ENCODE results near the gene GTF2B.

The GTF2B gene

DNA sequence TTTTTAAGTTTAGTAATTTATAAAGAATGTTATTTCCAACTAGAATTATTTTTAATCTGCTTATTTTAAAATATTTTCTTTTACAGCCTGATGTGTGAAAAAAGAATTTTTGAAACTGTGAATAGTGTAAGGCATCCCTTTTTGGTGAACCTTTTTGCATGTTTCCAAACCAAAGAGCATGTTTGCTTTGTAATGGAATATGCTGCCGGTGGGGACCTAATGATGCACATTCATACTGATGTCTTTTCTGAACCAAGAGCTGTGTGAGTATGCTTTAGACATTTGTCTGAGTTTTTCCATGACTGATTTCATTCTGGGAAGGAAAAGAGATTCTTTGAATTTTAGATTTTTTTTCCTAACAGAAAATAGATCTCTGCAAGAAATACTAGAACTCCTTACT lies 77.9 kb downstream of the GTF2B start:
- Mint-ChIP-seq H3K4me1 (no peaks in the 10 kb centered on the region), H3K36me3 (ENCODE audit: low read depth) (peaks cover 50% of the 10 kb centered on the region), H3K4me3 (no peak overlapping the region), H3K27me3 (ENCODE audit: low read depth) (no peaks in the 10 kb centered on the region), H3K27ac (no peak overlapping the region), H3K9me3 (no peaks in the 10 kb centered on the region)
- TF ChIP-seq, protein P1, sequence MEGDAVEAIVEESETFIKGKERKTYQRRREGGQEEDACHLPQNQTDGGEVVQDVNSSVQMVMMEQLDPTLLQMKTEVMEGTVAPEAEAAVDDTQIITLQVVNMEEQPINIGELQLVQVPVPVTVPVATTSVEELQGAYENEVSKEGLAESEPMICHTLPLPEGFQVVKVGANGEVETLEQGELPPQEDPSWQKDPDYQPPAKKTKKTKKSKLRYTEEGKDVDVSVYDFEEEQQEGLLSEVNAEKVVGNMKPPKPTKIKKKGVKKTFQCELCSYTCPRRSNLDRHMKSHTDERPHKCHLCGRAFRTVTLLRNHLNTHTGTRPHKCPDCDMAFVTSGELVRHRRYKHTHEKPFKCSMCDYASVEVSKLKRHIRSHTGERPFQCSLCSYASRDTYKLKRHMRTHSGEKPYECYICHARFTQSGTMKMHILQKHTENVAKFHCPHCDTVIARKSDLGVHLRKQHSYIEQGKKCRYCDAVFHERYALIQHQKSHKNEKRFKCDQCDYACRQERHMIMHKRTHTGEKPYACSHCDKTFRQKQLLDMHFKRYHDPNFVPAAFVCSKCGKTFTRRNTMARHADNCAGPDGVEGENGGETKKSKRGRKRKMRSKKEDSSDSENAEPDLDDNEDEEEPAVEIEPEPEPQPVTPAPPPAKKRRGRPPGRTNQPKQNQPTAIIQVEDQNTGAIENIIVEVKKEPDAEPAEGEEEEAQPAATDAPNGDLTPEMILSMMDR (IDR thresholded peaks at IDR 0.05; ENCODE audit: unreplicated experiment in 3 of 3): no peak

DNA sequence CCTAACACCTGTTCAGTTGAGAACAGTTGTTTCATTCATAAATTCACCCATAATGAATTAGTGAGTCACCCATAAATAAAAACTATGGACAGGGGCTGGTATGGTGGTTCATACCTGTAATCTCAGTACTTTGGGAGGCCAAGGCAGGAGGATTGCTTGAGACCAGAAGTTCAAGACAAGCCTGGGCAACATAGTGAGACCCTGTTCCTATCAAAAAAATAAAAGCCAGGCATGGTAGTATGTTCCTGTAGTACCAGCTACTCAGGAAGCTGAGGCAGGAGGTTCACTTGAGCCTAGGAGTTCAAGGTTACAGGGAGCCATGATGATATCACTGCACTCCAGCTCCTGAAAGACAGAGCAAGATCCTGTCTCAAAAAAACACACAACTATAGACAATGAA lies 79.0 kb downstream of the GTF2B start:
- H3K9me3 Mint-ChIP-seq: no peaks in the 10 kb centered on the region
- H3K4me3 Mint-ChIP-seq: no peak overlapping the region
- no peaks in the 10 kb centered on the region for H3K27me3 Mint-ChIP-seq (ENCODE audit: low read depth)

DNA sequence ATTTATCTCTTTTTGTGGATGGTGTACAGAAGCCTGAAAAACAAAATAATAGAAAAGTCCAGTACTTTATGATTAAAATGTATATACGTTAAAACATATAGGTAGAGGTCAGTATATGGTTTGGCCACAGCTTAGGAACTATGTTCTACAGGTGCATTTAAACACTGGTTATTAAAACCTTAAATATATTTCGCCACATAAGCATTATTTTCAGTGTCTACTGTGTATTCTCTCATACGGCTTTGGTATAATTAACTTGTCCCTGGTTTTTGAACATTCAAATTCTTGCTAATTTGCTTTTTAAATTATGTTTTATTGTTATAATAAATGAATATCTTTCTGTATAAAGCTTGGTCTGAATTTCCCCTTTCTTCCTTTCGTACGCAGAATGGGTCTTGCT lies 87.9 kb downstream of the GTF2B start:
- Mint-ChIP-seq H3K9me3 (no peaks in the 10 kb centered on the region), H3K4me1 (no peaks in the 10 kb centered on the region), H3K27ac (no peak overlapping the region), H3K27me3 (ENCODE audit: low read depth) (no peaks in the 10 kb centered on the region), H3K4me3 (no peak overlapping the region), H3K36me3 (ENCODE audit: low read depth) (peaks cover 61% of the 10 kb centered on the region)
- TF ChIP-seq, protein P1 (IDR thresholded peaks at IDR 0.05; ENCODE audit: unreplicated experiment in 3 of 3): no peak

More for the DNA sequence above, 79.0 kb downstream of the GTF2B start:
- Mint-ChIP-seq H3K27ac (no peak overlapping the region), H3K36me3 (ENCODE audit: low read depth) (peaks cover 41% of the 10 kb centered on the region), H3K4me1 (no peaks in the 10 kb centered on the region)
- TF ChIP-seq, protein P1 (IDR thresholded peaks at IDR 0.05; ENCODE audit: unreplicated experiment in 3 of 3): no peak

DNA sequence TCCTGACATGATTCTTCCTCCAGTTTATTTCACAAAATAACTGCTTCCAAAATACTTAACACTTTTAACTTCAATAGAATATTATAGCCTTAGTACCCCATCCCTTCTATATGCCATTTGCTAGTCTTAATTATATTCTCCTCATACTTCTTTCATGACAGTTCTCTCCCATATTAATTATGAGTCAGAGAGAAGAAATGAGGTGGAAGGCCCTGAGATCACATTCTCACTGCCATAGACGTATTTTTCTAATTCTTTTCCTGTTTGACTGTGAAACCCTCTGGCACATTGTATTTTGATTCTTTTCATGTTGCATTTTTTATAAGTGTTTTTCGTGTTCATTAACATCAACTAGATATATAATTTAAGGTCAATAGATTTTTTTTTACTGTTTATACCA lies 88.4 kb downstream of the GTF2B start:
- no peak overlapping the region for H3K27ac Mint-ChIP-seq
- H3K36me3 Mint-ChIP-seq (ENCODE audit: low read depth): peaks cover 63% of the 10 kb centered on the region
- no peaks in the 10 kb centered on the region for H3K9me3 Mint-ChIP-seq
- TF ChIP-seq, protein P1 (IDR thresholded peaks at IDR 0.05; ENCODE audit: unreplicated experiment in 3 of 3): no peak
- H3K4me3 Mint-ChIP-seq: no peak overlapping the region
- no peaks in the 10 kb centered on the region for H3K27me3 Mint-ChIP-seq (ENCODE audit: low read depth)
- no peaks in the 10 kb centered on the region for H3K4me1 Mint-ChIP-seq
